Activated CD4-positive, alpha-beta memory T cell treated with anti-CD3 and anti-CD28 coated beads for 36 hours (primary cell): ENCODE data around the gene TMPRSS3. TPM values are rescaled to one million over a fixed set of nuclear protein-coding genes. Genes with fewer than 3 reads are reported as not detected.

Source experiments
- CTCF ChIA-PET: fragments of 350-600 bp; sonication (Branson Sonifier 250); formaldehyde crosslinking; loops from one replicate; lab custom pipeline; 2021; ENCODE audit warnings: antibody characterized with exemption, inconsistent platforms; lab: Charles Lee
- POLR2A ChIA-PET: fragments of 350-600 bp; sonication (Branson Sonifier 250); formaldehyde crosslinking; loops from one replicate; lab custom pipeline; 2021; ENCODE audit warnings: antibody characterized with exemption; lab: Charles Lee
- DNase-seq: peaks from one replicate; pipeline ENCODE4 v3.0.0-alpha.2; 2020
- H3K27ac Mint-ChIP-seq: one replicate; pipeline ENCODE4 v1.8.0; 2021; ENCODE audit warnings: mixed read lengths
- H3K27me3 Mint-ChIP-seq: one replicate; pipeline ENCODE4 v1.8.0; 2021; ENCODE audit warnings: mixed read lengths
- H3K36me3 Mint-ChIP-seq: one replicate; pipeline ENCODE4 v1.8.0; 2021; ENCODE audit warnings: mixed read lengths
- H3K4me1 Mint-ChIP-seq: one replicate; pipeline ENCODE4 v1.8.0; 2021; ENCODE audit warnings: low read depth, mixed read lengths
- H3K4me3 Mint-ChIP-seq: one replicate; pipeline ENCODE4 v1.8.0; 2021; ENCODE audit warnings: mild to moderate bottlenecking, mixed read lengths
- H3K9me3 Mint-ChIP-seq: one replicate; pipeline ENCODE4 v1.8.0; 2021; ENCODE audit warnings: mixed read lengths
- intact Hi-C: fragments of 100-400 bp; cut with micrococcal nuclease; formaldehyde crosslinking; loops from one replicate; pipeline ENCODE4 v1.15.1; 2023
- total RNA-seq, 2 experiments: library from RNA; stranded (reverse); gene quantifications; one replicate each; pipeline ENCODE4 v1.2.3, GENCODE V29; 2021

The TMPRSS3 gene
- total RNA-seq, 2 experiments from 2014 or later: 47.6 to 49.8 TPM

DNA sequence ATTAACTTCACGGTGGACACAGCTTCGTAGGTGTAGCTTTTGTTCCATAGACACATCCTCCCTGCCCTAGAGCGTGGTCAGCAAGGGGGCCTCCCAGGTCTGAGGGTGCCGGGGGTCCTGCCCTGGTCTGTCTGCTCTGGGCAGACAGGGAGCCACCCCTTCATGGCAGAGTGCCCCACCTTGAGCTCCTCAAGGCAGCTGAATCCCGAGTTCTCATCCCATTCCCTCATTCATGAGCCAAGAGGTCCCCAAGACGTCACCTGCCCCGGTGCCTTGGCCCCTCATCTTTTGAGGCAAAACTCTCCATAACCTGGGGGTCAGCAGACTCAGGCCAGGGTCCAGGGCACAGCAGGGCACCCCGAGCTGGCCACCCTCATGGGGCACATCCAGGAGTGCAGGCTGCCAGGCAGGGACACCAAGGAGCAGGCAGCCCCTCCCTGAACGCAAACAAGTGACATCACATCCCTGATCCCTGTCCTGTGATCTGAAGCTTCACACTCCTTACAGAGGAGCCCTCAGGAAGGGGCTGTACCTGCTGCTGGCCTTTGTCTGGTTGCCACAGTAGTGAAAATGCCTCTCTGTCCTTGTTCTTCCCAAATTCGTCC is 31.1 kb upstream of the TMPRSS3 start:
- ChIA-PET CTCF (interaction anchor here (1.8 kb wide), 1 partner anchor 45 kb away, joined by 18 read pairs; no protein-coding TSS in a partner anchor), POLR2A (no interaction called here)
- no peak overlapping the region for H3K27ac Mint-ChIP-seq
- H3K27me3 Mint-ChIP-seq: no peaks in the 10 kb centered on the region
- intact Hi-C loops: no loop called here
- no peak for DNase-seq
- peaks cover 54% of the 10 kb centered on the region for H3K4me1 Mint-ChIP-seq
- H3K36me3 Mint-ChIP-seq: peaks cover 61% of the 10 kb centered on the region
- no peaks in the 10 kb centered on the region for H3K9me3 Mint-ChIP-seq
- no peak overlapping the region for H3K4me3 Mint-ChIP-seq

DNA sequence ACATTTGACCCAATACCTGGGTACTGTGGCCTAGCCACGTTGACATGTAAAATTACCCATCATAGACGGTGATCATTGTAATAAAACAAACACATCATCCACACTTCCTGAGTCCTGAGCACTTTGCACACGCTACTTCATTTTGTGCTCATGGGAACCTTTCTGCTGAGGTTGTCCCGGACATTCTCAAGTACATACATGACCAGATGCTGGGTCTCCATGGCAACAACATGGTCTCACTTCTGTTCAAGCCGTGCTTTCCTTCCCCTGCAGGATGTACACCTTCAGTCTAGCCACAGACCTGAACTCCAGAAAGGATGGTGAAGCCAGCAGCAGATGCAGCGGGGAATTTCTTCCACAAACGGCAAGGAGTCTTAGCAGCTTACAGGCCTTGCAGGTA is 30.6 kb upstream of the TMPRSS3 start:
- Mint-ChIP-seq H3K9me3 (no peaks in the 10 kb centered on the region), H3K27ac (peak overlapping the region; percentile 55), H3K4me1 (peaks cover 60% of the 10 kb centered on the region), H3K36me3 (peaks cover 60% of the 10 kb centered on the region), H3K27me3 (no peaks in the 10 kb centered on the region), H3K4me3 (no peak overlapping the region)
- no peak for DNase-seq
- intact Hi-C loops: no loop called here
- POLR2A ChIA-PET: interaction anchor here (1.0 to 2.1 kb wide), 2 partner anchors 10 to 14 kb away, joined by 3 to 6 read pairs; no protein-coding TSS in a partner anchor
- CTCF ChIA-PET: interaction anchor here (1.8 kb wide), 1 partner anchor 45 kb away, joined by 18 read pairs; no protein-coding TSS in a partner anchor

DNA sequence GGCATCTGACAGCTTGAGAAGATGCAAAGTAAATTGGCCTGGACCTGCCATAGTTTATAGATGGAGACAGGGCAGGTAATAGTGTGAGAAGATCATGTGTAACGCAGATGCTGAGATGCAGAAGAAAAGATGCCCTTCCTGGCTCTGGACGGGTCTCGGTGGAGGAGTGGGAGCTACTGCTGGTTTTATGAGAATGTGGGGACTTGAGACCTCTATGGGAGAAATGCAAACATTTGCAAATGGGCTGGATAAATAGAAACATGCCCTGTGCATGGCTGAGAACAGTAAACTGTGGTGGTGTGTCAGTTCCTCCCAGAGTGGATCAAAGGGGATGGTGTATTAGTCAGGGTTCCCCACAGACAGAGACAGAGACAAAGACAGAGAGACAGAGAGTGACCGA is 29.7 kb upstream of the TMPRSS3 start:
- H3K36me3 Mint-ChIP-seq: peaks cover 65% of the 10 kb centered on the region
- ChIA-PET POLR2A (interaction anchor here (1.0 to 6.9 kb wide), 8 partner anchors 9 to 547 kb away, joined by 3 to 79 read pairs (median 4); partner anchors contain the start of genes PRDM15 and UBASH3A), CTCF (interaction anchor here (0.9 to 1.8 kb wide), 9 partner anchors 14 to 192 kb away, joined by 3 to 18 read pairs (median 4); partner anchors contain the start of gene UBASH3A)
- peak overlapping the region; percentile 86 for H3K27ac Mint-ChIP-seq
- DNase-seq: peak; percentile 52
- peak overlapping the region; percentile 48 for H3K4me3 Mint-ChIP-seq
- no peaks in the 10 kb centered on the region for H3K9me3 Mint-ChIP-seq
- peaks cover 68% of the 10 kb centered on the region for H3K4me1 Mint-ChIP-seq
- H3K27me3 Mint-ChIP-seq: no peaks in the 10 kb centered on the region
- intact Hi-C loops: loop anchor here (1.0 to 2.0 kb wide), 3 partner anchors 15 to 51 kb away; no protein-coding TSS in a partner anchor

DNA sequence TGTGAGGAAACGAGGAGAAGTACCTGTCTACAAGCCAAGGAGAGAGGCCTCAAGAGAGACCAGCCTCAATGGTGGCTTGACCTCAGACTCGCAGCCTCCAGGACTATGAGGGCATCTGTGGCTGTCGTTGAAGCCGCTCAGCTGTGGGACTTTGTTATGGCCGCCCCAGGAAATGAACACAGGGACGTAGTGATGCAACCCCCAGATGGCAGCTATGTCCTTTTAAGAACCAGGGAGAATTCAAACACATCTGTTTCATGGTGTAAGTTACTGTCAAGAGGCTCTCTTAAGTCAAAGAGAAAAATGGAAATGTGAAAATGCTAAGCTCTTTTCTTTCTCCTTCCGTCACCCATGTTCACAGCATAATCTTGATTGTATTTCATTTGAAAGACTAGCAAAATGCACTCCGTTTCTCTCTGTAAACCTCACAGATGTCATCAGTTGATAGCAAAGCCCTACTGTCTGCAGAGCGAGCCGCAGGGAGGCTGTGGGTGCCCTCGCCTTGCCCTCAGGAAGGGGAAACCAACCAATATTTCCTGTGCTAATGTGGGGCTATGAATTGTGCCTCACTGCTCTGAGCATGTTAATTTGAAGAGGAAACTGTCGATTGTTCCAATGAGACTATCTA is 29.2 kb upstream of the TMPRSS3 start:
- DNase-seq: peak; percentile 84
- H3K36me3 Mint-ChIP-seq: peaks cover 67% of the 10 kb centered on the region
- no peaks in the 10 kb centered on the region for H3K27me3 Mint-ChIP-seq
- POLR2A ChIA-PET: interaction anchor here (1.0 to 6.9 kb wide), 8 partner anchors 8 to 546 kb away, joined by 3 to 79 read pairs (median 4); partner anchors contain the start of genes PRDM15 and UBASH3A
- intact Hi-C loops: loop anchor here (1.0 to 5.0 kb wide), 4 partner anchors 15 to 238 kb away; no protein-coding TSS in a partner anchor
- CTCF ChIA-PET: interaction anchor here (0.9 to 1.8 kb wide), 10 partner anchors 9 to 191 kb away, joined by 3 to 9 read pairs (median 4); partner anchors contain the start of gene UBASH3A
- H3K27ac Mint-ChIP-seq: peak overlapping the region; percentile 86
- peak overlapping the region; percentile 48 for H3K4me3 Mint-ChIP-seq
- H3K4me1 Mint-ChIP-seq: peaks cover 72% of the 10 kb centered on the region
- no peaks in the 10 kb centered on the region for H3K9me3 Mint-ChIP-seq

DNA sequence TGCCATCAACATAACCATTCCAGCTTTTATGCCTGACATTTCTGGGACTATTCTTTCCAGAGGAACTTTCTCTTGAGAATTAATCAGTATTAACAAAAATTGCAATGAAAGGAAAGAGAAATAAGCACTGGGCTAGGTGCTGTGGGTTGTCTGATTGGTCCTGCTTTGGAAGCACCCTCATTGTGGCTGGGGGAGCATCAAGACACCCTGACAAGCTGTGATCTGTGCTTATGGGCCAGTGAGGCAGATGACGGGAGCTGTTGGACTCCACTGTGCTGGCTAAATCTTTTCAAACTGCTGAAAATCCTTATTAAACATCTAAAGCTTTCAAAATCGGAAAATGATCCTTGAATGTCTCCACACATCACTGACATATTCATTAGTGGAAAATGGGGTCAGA is 27.8 kb upstream of the TMPRSS3 start:
- no peaks in the 10 kb centered on the region for H3K9me3 Mint-ChIP-seq
- ChIA-PET CTCF (interaction anchor here (0.6 to 1.7 kb wide), 7 partner anchors 10 to 185 kb away, joined by 3 to 7 read pairs (median 4); no protein-coding TSS in a partner anchor), POLR2A (interaction anchor here (1.3 to 6.9 kb wide), 6 partner anchors 8 to 31 kb away, joined by 3 to 79 read pairs (median 6); partner anchors contain the start of gene UBASH3A)
- peak overlapping the region; percentile 88 for H3K27ac Mint-ChIP-seq
- H3K4me3 Mint-ChIP-seq: peak overlapping the region; percentile 58
- H3K4me1 Mint-ChIP-seq: peaks cover 84% of the 10 kb centered on the region
- DNase-seq: no peak
- H3K27me3 Mint-ChIP-seq: no peaks in the 10 kb centered on the region
- intact Hi-C loops: loop anchor here (1.0 to 5.0 kb wide), 4 partner anchors 8 to 236 kb away; no protein-coding TSS in a partner anchor
- peaks cover 75% of the 10 kb centered on the region for H3K36me3 Mint-ChIP-seq

DNA sequence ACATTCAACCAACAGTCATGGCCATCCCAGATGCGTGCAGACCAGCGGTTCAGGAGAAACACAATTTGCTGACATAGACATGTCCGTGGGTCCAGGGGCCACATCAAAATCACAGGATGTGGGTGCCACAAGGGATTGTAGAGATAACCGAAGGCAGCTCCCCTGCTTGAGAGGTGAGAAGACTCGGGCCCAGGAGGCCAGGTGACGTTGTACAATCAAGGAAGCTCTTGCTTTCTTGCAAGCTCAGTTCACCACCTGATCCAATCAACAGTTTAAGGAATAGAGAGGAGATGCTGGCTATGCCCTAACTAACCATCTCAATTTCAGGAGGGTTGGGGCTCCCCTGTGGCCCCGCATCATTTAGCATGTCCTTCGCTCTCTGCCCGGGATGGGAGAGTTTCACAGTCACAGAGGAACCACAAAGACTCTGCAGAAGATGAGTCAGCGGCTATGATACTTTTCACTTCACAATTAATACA is 27.4 kb upstream of the TMPRSS3 start:
- H3K27me3 Mint-ChIP-seq: no peaks in the 10 kb centered on the region
- DNase-seq: peak; percentile 77
- H3K4me3 Mint-ChIP-seq: peak overlapping the region; percentile 58
- peaks cover 89% of the 10 kb centered on the region for H3K4me1 Mint-ChIP-seq
- peaks cover 79% of the 10 kb centered on the region for H3K36me3 Mint-ChIP-seq
- intact Hi-C loops: loop anchor here (1.0 to 5.0 kb wide), 3 partner anchors 8 to 236 kb away; no protein-coding TSS in a partner anchor
- H3K9me3 Mint-ChIP-seq: no peaks in the 10 kb centered on the region
- H3K27ac Mint-ChIP-seq: peak overlapping the region; percentile 88
- ChIA-PET POLR2A (interaction anchor here (0.7 to 6.9 kb wide), 7 partner anchors 8 to 49 kb away, joined by 3 to 79 read pairs (median 4); partner anchors contain the start of gene UBASH3A), CTCF (interaction anchor here (0.6 to 3.1 kb wide), 10 partner anchors 10 to 185 kb away, joined by 3 to 15 read pairs (median 4); partner anchors contain the start of gene UBASH3A)

DNA sequence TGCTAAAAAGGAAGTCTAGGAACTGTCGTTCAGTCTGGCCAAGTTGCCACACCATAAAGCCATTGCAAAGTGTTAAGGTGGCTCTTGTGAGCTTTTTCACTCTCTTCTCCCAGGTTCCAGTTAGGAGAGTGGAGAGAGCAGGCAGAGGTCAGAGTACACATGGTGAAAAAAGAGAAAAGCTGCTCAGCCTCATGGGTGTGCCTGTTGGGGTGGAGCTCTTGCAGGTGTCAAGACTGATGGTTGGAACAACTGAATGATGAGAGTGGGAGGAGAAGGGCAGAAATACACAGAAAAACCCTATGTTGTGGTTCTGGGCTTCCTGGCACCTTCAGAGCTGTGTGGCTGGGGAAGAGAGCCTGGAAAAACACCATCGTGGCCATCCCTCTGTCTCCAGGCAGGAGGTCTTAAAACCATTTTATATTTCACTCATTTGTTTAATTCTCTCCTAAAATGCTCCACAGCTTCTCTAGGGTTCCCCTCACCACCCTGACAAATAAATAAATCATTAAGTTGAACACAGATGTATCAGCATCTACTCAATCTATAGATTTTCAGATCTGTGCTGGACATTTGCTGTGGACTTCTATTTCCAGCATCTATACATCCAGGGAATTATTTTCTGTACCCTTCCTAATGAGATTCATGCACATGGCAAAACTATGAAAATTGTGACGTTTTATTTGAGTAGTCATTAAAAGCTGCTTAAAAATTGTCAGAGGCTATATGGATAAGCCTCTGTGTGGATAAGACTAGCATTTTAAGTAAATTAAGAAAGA is 25.4 kb upstream of the TMPRSS3 start:
- CTCF ChIA-PET: interaction anchor here (0.9 to 3.1 kb wide), 10 partner anchors 9 to 193 kb away, joined by 3 to 15 read pairs (median 5); partner anchors contain the start of gene UBASH3A
- intact Hi-C loops: loop anchor here (5.0 kb wide), 1 partner anchor 234 kb away; no protein-coding TSS in a partner anchor
- Mint-ChIP-seq H3K27me3 (no peaks in the 10 kb centered on the region), H3K4me3 (no peak overlapping the region), H3K27ac (peak overlapping the region; percentile 85), H3K4me1 (peaks cover 92% of the 10 kb centered on the region), H3K36me3 (peaks cover 75% of the 10 kb centered on the region), H3K9me3 (no peaks in the 10 kb centered on the region)
- peak; percentile 65 for DNase-seq
- POLR2A ChIA-PET: interaction anchor here (0.6 to 6.9 kb wide), 9 partner anchors 10 to 47 kb away, joined by 3 to 79 read pairs (median 4); partner anchors contain the start of gene UBASH3A

DNA sequence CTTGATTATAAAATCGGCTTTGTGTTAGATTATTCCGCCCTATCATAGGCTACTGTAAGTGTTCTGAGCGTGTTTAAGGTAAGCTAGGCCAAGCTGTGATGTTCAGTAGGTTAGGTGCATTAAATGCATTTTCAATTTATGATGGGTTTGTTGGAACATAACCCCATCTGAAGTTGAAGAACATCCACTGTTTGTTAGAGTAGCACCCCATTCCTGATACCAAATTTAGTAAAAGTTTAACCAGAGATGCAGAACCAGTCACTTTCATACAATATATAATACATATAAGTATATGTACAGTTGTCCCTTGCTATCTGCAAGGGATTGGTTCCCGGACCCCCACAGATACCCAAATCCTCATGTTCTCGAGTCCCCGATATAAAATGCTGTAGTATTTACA is 24.0 kb upstream of the TMPRSS3 start:
- Mint-ChIP-seq H3K27me3 (no peaks in the 10 kb centered on the region), H3K27ac (no peak overlapping the region), H3K36me3 (peaks cover 73% of the 10 kb centered on the region), H3K4me3 (no peak overlapping the region), H3K4me1 (peaks cover 89% of the 10 kb centered on the region), H3K9me3 (no peaks in the 10 kb centered on the region)
- no peak for DNase-seq
- POLR2A ChIA-PET: interaction anchor here (1.5 to 6.9 kb wide), 4 partner anchors 15 to 22 kb away, joined by 3 to 79 read pairs (median 4); partner anchors contain the start of gene UBASH3A
- CTCF ChIA-PET: interaction anchor here (1.0 to 1.4 kb wide), 2 partner anchors 15 to 39 kb away, joined by 4 to 7 read pairs; partner anchors contain the start of gene UBASH3A
- intact Hi-C loops: loop anchor here (5.0 kb wide), 2 partner anchors 32 to 233 kb away; no protein-coding TSS in a partner anchor

DNA sequence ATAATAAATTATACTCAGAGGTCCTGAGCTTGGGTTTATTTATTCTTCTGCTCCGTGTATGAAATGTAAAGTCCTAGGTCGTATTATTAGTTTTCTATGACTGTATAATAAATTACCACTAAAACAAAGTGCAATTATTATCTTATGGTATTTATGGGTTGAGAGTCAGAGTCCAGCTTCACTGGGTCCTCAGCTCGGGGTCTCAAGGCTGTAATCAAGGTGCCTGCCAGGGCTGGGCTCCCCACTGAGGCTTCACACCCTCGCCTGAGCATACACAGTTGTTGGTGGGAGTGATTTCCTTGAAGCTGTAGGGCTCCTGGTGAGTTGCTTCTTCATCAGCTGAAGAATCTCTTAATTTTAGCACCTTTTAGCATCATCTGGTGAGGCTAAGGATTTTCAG is 23.0 kb upstream of the TMPRSS3 start:
- Mint-ChIP-seq H3K4me1 (peaks cover 80% of the 10 kb centered on the region), H3K36me3 (peaks cover 75% of the 10 kb centered on the region), H3K4me3 (no peak overlapping the region), H3K9me3 (no peaks in the 10 kb centered on the region), H3K27ac (no peak overlapping the region), H3K27me3 (no peaks in the 10 kb centered on the region)
- DNase-seq: no peak
- CTCF ChIA-PET: interaction anchor here (0.7 to 1.4 kb wide), 2 partner anchors 26 to 38 kb away, joined by 3 to 4 read pairs; no protein-coding TSS in a partner anchor
- intact Hi-C loops: loop anchor here (5.0 kb wide), 1 partner anchor 33 kb away; no protein-coding TSS in a partner anchor
- POLR2A ChIA-PET: interaction anchor here (1.0 kb wide), 1 partner anchor 10 kb away, joined by 4 read pairs; no protein-coding TSS in a partner anchor

DNA sequence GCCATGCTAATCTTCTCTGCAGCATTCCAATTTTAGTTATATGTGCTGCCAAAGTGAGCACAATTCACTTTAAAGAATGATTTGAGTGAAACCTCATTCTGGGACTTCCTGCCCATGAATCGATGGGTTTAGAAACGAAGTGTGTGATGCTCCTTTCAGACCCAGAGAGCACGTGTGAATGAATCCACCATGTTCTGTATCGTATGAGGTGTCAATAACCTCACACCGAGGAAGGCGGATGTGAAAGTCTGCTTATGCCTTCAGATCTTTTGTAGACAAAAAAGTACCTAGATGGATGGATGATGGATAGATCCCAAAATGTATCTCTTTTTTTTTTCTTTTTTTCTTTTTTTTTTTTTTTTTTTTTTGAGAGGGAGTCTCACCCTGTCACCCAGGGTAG is 21.7 kb upstream of the TMPRSS3 start:
- Mint-ChIP-seq H3K4me3 (peak overlapping the region; percentile 42), H3K27ac (peak overlapping the region; percentile 79), H3K9me3 (no peaks in the 10 kb centered on the region), H3K4me1 (peaks cover 66% of the 10 kb centered on the region), H3K27me3 (no peaks in the 10 kb centered on the region), H3K36me3 (peaks cover 74% of the 10 kb centered on the region)
- ChIA-PET POLR2A (interaction anchor here (1.0 to 1.1 kb wide), 2 partner anchors 8 kb away, joined by 3 to 4 read pairs; no protein-coding TSS in a partner anchor), CTCF (interaction anchor here (0.6 kb wide), 1 partner anchor 33 kb away, joined by 3 read pairs; no protein-coding TSS in a partner anchor)
- intact Hi-C loops: loop anchor here (5.0 kb wide), 1 partner anchor 35 kb away; no protein-coding TSS in a partner anchor
- peak; percentile 64 for DNase-seq
